NCI-H2171 treated with DMSO at 0.1 percent for 48 hours (cell line): ENCODE data around the gene SH3GL3.
A peak's percentile ranks its signal among the peaks of the same experiment; 100 is the strongest.

ENCODE experiments used
- DNase-seq: peaks from one replicate; lab custom pipeline; 2025; lab: John Stamatoyannopoulos, UW

SH3GL3 gene

DNA sequence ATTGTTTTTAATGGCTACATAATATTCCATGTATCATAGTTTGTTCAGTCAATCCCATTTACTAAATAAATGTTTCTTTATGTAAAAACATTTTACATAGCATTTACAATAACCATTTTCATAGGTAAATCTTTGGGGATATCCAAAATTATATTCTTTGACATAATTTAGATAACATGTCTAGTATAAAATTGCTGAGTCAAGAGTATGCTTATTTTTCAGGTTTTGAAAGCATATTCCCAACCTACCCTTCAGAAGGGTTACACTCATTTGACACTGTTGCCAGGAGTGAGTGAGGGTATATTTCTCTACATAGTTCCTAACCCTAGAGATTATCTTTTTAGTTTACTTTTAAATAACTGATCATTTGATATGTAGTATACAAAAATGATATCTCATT lies 122.2 kb downstream of the SH3GL3 start:
- no peak for DNase-seq

DNA sequence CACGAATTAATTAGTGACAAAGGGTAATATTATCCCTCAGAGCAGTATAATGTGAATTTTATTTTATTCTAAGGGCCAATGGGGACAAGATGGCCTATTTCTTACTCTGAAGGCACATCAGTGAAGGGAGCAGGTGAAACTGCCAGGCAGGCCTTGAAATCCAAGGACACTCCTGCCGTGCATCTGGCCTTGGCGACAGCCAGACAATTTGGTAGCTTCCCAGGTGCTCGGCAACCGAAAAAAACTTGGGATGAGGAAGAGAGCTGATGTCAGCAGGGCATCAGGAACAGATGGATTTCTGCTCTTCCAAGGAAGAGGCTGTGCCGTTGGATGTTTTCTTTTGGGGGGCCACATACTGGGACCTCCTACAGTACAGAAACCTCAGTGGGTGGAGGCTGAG lies 123.6 kb downstream of the SH3GL3 start:
- DNase-seq: peak; percentile 1

DNA sequence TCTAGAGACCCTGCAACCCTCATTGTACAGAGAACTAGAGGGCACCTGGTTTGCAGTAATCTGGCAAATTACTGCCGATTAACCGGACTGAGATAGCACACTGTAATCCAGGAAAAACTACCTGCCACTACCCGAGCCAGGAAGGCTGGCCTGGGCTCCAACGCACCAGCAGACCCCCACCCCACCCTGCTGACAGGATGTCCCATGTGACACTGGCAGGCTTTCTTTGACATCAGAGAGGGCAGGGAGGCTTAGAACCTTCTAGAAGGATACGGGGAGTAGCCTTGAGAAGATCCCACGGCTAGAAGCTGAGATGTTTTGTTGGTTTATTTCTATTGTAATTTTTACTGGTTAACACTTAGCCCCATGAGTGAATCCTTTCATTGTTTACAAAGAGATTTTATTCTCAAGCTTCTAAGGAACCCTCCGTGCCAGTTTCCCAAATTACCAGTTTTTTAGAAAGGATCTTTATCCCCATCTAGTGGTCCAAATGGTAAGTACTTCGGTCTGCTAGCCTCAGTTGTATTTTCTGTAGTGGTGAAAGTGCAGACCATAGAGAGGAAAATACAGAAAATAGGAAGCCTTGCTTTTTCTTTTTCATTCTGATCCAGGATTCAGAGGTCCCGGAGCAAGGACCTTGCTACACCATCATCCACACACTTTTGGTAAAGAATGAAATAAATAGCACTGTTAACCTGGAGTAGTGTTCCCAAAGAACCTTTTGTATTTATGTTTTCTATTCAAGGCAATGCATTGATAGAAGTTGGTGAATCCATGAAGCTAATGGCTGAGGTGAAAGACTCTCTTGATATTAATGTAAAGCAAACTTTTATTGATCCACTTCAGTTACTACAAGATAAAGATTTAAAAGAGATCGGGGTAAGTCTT lies 124.9 kb downstream of the SH3GL3 start:
- peak; percentile 11 for DNase-seq

DNA sequence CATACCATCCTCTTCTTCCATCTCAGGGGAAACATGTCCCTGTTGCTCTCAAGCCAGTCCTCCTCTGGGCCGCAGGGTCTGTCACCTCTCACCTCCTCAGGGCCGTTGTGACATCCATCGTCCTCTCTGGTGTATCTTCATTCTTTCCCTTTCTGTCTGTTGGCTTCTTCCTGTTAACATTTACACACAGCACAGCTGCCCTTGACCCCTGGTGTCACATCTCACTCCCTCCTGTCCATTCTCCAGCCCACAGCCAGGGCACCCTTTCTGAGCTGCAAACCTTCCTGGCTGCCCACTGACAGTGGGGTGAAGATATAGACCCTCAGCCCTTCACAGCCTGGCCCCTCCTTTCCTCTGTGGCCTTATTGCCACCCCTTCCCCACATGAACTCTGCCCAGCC lies 127.2 kb downstream of the SH3GL3 start:
- DNase-seq: no peak

DNA sequence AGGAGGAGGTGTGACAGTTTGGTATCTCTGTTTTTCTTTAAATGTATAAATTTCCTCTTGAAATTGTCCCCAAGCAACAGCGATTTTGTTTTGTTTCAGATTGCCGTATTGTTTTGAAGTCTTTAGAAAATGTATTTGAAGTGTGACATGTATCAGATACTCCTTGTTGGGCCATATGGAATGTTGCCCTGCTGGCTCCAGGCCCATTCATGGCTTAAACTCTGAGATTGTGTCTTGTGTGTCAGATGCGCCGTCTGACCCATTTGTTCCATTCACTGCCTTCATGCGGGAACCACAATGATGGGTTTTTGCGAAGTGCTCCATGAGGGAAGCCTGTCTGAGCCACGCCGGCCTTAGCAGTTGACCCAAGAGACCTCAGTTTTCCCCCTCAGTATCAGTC lies 131.6 kb downstream of the SH3GL3 start:
- DNase-seq: no peak

DNA sequence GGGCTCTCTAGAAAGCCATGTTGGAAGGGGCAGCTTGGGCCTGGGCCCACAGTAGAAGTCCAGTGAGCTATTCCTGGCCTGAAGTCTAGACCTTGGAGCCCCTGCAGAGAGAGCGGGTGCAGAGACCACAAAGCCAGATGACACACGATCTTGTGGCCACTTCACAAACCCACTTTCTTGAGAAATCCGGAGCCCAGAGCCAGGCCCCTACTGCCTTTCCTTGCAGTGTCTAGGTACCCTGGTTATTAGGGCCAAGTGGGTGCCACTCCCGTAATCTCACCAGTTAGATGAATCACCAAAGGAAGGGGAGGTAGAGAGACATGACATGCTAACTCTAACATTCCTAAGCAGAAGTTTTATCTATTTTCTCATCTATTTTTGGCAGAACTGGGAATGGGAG lies 134.2 kb downstream of the SH3GL3 start:
- no peak for DNase-seq

DNA sequence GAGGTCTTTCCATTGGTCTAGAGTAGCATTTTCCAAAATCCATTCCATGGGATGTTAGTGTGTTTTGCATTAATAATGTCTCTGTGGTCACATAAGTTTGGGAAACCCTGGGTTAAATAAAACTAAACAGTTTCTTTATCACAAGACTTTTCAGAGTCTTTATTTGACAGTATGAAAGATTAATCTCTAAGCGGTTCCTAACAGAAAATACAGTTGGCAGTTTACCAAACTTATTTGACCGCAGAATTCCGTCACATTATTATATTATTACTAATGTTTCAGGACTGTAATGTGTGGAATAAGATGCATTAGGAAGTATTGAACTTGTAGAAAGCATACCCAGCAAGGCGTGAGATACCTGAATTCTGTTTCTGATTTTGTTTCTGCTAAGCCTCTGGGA lies 135.2 kb downstream of the SH3GL3 start:
- DNase-seq: no peak

DNA sequence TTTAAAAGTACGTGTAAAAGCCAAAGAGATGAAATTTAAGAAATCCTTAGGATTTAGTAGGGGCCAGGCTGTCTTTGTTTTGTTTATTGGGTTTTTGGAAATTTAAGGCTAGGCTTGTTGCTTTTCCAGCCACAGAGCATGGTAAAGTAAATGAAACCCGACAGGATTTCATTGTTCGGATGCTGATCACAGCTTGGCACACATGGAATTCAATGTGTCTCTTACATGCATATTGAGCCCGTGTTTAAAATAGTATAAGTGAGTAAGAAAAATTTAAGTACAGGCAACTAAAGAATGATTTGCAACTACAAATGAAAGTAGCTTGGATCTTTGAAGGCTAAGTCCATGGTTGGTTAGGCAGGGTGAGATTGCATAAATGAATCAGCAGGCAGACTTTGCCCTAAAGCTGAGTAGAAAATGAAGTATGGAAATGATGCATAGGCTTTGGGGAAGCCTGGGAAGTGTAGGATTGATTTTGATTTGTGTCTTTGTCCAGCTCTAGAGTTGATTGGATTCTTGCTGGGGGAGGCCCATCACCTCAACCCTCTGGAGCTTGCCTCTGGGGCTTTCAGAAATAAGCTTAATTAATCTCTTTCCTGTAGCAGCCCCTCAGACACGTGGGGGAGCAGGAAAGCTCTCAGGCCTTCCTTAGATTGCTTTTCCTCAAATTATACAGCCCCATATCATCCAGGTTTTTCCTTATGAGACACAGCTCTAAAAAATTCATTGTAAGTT lies 138.6 kb downstream of the SH3GL3 start:
- no peak for DNase-seq

DNA sequence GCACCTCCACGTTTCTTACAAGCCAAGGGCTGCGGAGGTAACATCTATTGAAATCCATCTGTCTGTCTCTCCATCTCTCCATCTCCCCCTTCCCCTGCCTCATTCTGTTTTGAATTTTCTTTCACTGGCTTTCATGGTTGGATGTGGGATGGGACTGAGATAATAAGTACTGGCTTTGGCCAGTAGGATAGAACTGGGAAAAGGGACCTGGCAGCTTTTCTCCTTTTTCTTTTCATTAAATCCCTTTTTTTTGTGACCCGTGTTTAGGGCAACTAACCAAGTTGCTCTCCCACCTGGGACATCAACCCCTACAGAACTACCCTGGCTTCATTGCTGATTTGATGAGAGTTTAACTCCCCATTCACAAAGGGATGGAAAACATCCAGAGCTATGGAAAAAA lies 139.9 kb downstream of the SH3GL3 start:
- no peak for DNase-seq

DNA sequence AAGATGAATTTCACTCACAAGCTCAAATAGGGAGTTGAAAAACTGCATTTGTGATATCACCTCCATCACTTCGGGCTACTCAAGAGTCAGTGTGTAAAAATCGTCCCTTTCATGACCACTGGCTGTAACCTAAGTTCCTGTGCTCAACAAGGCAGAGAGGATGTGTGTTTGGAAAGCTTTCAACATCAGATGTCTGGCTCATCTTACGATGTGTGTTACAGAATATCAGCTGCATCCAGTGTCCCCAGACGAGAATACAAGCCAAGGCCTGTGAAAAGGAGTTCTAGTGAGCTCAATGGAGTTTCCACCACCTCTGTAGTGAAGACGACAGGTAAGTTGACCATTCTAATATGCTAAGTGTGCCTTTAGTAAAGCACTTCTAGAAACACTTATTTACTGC lies 141.3 kb downstream of the SH3GL3 start:
- no peak for DNase-seq

DNA sequence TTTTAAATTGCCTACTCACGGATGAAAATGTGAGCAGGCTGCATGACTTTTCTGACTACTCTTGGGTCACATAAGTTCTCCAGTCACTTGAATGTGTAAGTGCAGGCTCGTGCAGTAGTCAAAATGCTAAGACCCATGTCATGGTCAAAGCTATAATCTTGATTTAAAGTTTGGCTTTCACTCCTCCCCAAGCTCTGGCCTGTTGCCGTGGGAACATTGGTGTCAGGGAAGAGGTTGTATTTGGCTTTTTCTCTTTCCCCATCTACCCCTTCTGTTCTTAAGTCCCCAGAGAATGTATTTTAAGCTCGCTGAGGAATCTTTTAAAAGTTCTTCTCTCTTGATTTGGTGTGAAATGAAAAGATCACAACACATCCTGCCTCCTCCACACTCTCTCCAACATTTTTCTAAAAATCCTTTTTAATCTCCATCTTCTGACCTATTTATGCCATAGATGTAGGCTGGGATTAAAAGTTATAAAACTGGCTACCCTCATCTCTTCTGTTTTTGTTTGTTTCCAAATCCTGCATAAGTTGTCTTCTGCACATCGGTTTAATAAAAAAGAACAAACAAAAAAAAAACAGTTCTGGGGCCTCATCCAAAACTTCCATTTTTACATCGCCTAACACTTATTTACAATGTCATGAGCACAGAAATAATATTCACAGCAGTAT lies 145.4 kb downstream of the SH3GL3 start:
- no peak for DNase-seq

DNA sequence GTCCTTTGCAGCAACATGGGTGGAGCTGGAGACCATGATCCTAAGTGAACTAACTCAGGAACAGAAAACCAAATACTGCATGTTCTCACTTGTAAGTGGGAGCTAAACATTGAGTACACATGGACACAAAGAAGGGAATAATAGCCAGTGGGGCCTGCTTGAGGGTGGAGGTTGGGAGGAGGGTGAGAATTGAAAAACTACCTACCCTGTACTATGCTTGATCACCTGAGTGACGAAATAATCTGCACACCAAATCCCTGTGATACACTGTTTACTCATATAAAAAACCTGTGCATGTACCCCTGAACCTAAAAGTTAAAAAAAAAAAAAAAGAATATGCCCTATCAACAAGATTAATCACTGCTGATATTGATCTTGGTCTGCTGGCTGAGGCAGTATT lies 148.1 kb downstream of the SH3GL3 start:
- DNase-seq: no peak

DNA sequence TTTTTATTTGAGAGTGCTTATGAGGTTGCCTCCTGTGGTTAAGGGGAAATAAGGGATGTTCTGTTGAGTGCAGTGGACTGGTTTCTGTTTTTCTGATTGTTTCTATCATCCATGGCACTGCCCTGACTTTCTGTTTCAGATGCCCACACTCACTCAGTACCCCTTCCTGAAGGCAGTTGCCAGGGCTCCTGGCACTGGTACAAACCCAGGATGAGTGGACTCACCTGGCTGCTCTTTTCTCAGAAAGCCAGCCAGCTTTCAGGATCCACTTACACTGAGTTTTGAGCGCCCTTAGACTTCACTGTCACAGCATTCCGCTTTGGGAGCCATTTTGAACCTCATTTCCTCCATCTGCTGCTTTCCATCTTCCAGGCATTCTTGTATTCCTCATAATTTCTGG lies 150.9 kb downstream of the SH3GL3 start:
- no peak for DNase-seq

DNA sequence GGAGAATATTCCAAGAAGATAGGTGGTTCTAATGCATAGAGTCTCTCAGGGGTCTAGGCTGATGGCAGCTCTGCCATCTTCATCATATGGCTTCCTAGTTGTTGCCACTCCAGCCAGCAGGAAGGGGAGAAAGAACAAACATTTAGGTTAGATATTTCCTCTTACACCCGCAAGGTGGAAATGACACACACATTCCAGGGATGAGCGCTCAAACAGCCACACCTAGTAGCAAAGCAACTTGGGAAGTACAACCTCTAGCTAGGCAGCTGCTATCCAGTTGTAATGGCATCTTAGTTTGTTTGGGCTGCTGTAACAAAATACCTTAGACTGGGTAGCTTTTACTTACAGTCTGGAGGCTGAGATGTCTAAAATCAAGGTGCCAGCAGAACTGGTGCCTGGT lies 154.9 kb downstream of the SH3GL3 start:
- DNase-seq: no peak

DNA sequence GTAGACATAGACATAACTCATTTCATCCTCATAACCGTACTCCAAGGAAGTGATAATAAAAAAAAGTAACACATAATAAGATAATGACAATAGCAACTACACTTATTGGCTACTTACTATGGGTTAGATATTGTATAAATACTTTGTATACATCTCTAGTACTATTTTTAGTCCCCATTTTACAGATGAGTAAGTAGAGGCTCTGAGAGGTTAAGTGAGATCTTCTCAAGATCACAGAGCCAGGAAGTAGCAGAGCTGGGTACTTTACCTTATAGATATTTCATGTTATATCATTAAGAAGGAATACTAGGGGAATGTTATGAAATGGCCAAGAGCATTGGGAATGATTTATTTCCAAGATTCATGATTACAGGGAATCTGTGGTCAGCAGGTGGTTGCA lies 157.4 kb downstream of the SH3GL3 start:
- DNase-seq: no peak

DNA sequence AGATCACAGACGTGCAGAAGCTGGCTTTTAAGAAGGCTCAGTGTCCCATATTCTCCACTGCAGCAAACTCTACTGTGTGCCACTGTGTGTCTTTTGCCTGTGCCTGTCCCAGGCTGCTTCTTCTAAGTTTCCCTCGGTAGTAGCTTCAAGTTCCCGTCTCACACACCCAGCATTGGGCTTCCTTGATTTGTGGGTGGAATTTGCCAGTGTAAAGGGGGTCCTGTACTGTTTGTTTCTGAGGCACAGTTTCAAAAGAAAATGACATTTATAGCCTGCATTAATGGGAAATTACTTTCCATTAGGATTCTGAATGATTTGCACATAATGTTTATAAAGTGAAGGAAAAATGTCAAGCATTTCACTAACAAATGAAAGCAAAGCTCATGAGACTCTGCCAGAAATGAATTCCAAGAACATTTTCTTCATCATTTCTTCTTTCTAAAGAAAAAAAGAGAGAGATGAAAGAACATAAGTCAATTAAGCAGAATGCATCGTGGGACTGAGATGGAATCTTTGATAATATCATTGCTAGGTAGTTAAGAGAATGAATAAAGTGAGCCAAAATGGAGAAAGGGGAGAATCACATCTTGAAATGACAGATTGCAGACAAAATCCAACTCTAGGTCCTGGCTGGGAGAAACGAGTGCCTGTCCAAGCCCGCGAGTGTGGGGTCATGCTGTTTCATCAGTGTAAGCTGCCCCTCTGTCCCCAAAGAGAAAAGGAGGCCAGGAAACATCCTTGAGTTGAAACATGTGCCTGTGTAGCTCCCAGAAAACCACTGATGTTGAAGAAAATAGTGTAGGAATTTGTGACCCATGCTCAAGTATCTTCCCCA lies 158.2 kb downstream of the SH3GL3 start:
- DNase-seq: no peak

DNA sequence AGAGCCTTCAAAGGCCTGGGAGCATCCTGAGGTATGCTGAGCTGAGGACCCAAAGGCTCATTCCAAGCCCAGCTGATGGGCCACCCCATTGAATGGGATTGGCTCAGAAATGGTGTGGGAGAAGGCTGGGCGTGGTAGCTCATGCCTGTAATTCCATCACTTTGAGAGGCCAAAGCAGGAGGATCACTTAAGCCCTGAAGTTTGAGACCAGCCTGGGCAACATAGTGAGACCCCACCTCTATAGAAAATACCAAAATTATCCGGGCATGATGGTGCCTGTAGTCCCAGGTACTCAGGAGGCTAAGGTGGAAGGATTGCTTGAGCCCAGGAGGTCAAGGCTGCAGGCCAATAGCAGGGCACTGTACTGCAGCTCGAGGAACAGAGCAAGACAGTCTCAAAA lies 163.0 kb downstream of the SH3GL3 start:
- DNase-seq: no peak

DNA sequence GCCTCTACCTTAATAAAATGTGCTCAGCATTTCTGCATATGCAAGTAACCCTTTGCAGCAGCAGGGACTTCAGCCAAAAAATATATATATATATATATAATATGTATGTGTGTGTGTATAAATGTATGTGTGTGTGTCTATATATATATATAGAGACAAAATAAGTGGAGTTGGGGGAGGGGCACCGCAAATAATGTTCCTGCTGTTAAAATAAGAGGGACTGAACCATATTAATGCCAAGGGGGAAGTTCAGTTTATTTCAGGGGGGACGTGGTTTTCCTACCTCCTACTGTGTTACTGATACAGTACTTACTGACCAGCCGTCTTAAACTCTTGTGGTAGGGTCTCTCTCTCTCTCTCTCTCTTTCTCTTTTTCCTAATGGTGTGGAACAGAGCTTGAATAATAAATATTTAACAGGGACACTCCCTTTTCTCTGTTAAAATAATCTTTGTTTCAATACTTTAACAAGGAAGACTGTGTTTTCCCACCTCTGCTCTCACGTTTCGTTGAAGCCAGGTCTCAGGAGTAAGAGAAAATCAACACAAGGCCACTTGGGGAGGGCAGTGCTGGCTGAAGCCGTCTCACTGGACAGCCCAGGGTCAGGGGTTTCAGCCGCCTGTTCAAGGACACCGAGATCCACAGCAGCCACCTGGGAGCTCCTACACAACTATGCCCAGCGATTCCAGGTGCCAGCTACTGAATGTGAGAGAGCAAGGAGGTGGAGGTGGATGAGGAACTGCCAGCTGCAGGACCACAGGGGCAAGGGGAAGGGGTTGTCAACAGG lies 164.0 kb downstream of the SH3GL3 start:
- no peak for DNase-seq

DNA sequence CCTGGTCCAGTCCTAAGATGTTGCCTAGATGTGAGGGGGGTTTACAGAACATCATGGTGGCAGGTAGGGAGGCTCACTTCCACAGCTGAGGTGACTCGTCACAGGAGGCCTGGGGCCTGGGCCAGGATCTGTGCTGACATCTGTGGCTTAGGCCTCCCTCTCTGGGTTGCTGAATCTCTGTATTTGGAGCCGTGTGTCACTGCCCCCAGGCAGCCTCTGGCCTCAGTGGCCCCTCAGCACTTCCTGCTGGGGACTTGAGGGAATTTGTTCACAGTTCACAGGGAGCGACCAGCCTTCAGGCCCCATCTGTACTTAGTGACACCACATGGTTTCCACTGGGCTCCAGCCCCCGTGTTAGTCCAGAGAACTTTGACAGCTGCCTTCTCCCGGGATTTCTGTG lies 165.1 kb downstream of the SH3GL3 start:
- DNase-seq: no peak

DNA sequence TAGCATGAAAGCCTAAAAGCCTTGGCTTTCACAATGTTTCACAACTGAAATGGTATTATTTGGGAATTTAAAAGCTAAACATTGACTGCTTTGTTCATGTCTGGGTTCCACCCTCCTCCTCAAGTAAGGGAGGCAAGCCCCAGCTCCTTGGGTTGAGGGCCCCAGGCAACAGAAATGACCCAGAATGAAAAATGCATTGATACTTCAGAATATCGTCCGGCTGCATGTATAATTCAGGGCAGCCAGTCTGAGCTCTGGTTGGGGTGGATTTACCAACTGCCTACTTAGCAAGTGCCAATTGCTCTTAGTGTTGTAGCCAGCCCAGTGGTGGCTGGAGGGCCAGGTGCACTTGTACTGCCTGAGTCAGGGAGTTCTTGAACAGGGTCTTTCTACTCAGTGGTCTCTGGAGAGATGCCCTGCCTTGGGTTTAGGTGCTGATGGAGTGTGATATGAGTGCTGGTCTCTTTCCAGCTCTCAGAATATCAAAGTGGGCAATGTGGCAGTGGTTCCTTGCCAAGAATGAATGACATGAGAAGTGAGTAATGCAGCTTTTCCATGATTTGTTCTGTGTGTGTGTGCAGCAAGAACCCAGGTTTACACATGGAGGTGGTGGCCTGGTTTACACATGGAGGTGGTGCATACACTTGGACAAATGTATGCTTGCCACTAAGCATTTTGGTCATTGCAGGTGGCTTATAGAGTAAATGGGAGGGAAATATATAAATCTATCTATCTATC lies 165.9 kb downstream of the SH3GL3 start:
- DNase-seq: no peak

DNA sequence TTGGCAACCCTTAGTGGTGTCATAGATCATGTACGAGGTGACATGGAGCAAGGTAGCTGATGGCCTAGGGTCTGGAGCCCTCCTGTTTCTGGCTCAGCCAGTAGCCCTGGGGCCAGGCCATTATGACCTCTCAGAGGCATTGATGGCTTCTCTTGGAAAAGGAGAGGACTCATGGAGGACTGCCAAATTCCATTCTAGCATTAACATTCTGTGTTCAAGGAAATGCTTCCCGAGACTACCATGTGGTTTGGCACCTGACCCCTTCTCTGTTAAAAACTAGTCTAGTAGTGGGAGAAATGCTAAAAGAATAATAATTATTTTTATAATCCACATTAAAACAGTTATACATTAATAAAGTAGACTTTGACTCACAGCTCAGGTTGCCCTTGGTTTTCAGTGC lies 166.6 kb downstream of the SH3GL3 start:
- DNase-seq: no peak
